Progenitor cell of endocrine pancreas (in vitro differentiated cells): ENCODE measurements around the gene ANKRD65. TPM values are rescaled to one million over a fixed set of nuclear protein-coding genes. Genes with fewer than 3 reads are reported as not detected.

Experiments used
- DNase-seq: peaks from one replicate; pipeline ENCODE4 v3.0.0; 2021; ENCODE audit warnings: low spot score; ENCODE audit not compliant: unreplicated experiment
- H3K27ac Mint-ChIP-seq: 2 replicates; pipeline ENCODE4 v1.8.0; 2021; ENCODE audit warnings: mild to moderate bottlenecking, moderate library complexity, mixed read lengths
- H3K27me3 Mint-ChIP-seq: 2 replicates; pipeline ENCODE4 v1.8.0; 2021; ENCODE audit warnings: mixed read lengths
- H3K36me3 Mint-ChIP-seq: 2 replicates; pipeline ENCODE4 v1.8.0; 2022; ENCODE audit warnings: mixed read lengths; ENCODE audit not compliant: insufficient read depth
- H3K4me1 Mint-ChIP-seq: 2 replicates; pipeline ENCODE4 v1.8.0; 2021; ENCODE audit warnings: low read depth, mixed read lengths
- H3K4me3 Mint-ChIP-seq: 2 replicates; pipeline ENCODE4 v1.8.0; 2021; ENCODE audit warnings: low read depth, mild to moderate bottlenecking, moderate library complexity, mixed read lengths
- H3K9me3 Mint-ChIP-seq: 2 replicates; pipeline ENCODE4 v1.8.0; 2021; ENCODE audit warnings: low read depth, mixed read lengths
- total RNA-seq: library from RNA; stranded (reverse); gene quantifications from 2 replicates; pipeline ENCODE4 v1.2.1, GENCODE V29; 2021
- TF ChIP-seq, protein P1 (sequence below): fragments of 200-600 bp; sonication (generic); IDR thresholded peaks from one replicate; pipeline ENCODE4 v1.5.0; 2021; ENCODE audit warnings: antibody characterized with exemption, mild to moderate bottlenecking; ENCODE audit not compliant: unreplicated experiment

Gene ANKRD65
- total RNA-seq, 1 donor from 2014 or later, result 15.1 TPM

DNA sequence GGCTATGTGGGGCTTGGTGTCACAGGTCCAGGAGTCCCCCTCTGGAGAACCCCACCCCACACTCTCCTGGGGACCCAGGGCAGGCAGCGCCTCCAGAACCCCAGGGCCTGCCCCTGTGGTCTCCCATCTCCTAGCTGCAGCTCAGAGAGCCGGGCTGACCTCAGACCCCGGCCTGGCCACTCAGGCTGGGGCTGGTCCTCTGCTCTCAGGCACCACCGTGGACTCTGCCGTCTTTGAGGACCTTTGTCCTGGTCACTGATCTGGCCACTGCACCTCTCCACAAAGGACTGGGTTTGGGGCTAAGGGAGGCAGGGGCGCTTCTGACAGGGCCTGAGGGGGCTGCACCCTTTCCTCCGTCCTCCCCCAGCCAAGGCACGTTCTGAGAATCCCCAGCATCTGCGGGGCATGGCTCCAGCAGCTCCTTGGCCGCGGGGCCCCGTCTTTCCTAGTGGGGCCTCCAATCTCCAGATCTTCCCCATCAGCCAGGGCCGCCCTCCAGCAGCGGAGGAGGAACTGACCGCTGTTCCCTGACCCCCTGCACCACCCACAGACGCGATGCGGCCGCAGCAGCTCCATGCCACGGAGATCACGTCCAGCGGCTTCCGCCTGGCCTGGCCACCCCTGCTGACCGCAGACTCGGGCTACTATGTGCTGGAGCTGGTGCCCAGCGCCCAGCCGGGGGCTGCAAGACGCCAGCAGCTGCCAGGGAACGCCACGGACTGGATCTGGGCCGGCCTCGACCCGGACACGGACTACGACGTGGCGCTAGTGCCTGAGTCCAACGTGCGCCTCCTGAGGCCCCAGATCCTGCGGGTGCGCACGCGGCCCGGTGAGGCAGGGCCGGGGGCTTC is 17.7 kb upstream of the ANKRD65 start:
- H3K4me3 Mint-ChIP-seq, result no peak overlapping the region
- peaks cover 12% of the 10 kb centered on the region for H3K4me1 Mint-ChIP-seq
- no peak for DNase-seq
- H3K36me3 Mint-ChIP-seq, result peaks cover 1% of the 10 kb centered on the region
- peak overlapping the region; percentile 41 for H3K27ac Mint-ChIP-seq
- H3K9me3 Mint-ChIP-seq, result no peaks in the 10 kb centered on the region
- H3K27me3 Mint-ChIP-seq, result no peaks in the 10 kb centered on the region
- TF ChIP-seq, protein P1, sequence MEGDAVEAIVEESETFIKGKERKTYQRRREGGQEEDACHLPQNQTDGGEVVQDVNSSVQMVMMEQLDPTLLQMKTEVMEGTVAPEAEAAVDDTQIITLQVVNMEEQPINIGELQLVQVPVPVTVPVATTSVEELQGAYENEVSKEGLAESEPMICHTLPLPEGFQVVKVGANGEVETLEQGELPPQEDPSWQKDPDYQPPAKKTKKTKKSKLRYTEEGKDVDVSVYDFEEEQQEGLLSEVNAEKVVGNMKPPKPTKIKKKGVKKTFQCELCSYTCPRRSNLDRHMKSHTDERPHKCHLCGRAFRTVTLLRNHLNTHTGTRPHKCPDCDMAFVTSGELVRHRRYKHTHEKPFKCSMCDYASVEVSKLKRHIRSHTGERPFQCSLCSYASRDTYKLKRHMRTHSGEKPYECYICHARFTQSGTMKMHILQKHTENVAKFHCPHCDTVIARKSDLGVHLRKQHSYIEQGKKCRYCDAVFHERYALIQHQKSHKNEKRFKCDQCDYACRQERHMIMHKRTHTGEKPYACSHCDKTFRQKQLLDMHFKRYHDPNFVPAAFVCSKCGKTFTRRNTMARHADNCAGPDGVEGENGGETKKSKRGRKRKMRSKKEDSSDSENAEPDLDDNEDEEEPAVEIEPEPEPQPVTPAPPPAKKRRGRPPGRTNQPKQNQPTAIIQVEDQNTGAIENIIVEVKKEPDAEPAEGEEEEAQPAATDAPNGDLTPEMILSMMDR, result no peak

- peak; percentile 73 for DNase-seq
- TF ChIP-seq, protein P1, result peak; percentile 32
- peak overlapping the region; percentile 41 for H3K27ac Mint-ChIP-seq
- H3K9me3 Mint-ChIP-seq, result no peaks in the 10 kb centered on the region
- no peak overlapping the region for H3K4me3 Mint-ChIP-seq
- peaks cover 16% of the 10 kb centered on the region for H3K4me1 Mint-ChIP-seq
- no peaks in the 10 kb centered on the region for H3K27me3 Mint-ChIP-seq
- H3K36me3 Mint-ChIP-seq, result peaks cover 1% of the 10 kb centered on the region
These were observed 16.9 kb upstream of the ANKRD65 start for GRCh38 chr1:1437904-1438376.

- no peak for DNase-seq
- Mint-ChIP-seq H3K27me3 (no peaks in the 10 kb centered on the region), H3K4me3 (no peak overlapping the region), H3K9me3 (no peaks in the 10 kb centered on the region), H3K36me3 (peaks cover 1% of the 10 kb centered on the region), H3K4me1 (peaks cover 20% of the 10 kb centered on the region), H3K27ac (no peak overlapping the region)
- TF ChIP-seq, protein P1, result no peak
These were observed 16.2 kb upstream of the ANKRD65 start for GRCh38 chr1:1437033-1437903.

GRCh38 chr1:1436630-1437032 is 15.6 kb upstream of the ANKRD65 start:
- Mint-ChIP-seq H3K36me3 (peaks cover 1% of the 10 kb centered on the region), H3K4me1 (peaks cover 21% of the 10 kb centered on the region), H3K27me3 (no peaks in the 10 kb centered on the region), H3K27ac (no peak overlapping the region), H3K9me3 (no peaks in the 10 kb centered on the region), H3K4me3 (peak overlapping the region; percentile 73)
- DNase-seq, result no peak
- TF ChIP-seq, protein P1, result no peak
